ENCODE measurements around the gene SELENOF.

The SELENOF gene

DNA sequence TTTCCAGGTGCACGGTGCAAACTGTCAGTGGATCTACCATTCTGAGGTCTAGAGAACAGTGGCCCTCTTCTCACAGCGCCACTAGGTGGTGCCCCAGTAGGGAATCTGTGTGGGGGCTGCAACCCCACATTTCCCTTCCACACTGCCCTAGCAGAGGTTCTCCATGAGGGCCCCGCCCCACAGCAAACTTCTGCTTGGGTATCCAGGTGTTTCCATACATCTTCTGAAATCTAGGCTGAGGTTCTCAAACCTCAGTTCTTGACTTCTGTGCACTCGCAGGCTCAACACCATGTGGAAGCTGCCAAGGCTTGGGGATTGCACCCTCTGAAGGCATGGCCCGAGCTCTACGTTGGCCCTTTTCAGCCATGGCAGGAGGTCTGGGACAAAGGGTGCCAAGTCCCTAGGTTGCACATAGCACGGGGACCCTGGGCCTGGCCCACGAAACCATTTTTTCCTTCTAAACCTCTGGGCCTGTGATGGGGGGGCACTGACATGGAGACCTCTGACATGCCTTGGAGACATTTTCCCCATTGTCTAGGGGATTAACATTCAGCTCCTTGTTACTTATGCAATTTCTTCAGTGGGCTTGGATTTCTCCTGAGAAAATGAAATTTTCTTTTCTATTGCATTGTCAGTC is 10.5 kb upstream of the SELENOF start:
- TF ChIP-seq, protein P1, sequence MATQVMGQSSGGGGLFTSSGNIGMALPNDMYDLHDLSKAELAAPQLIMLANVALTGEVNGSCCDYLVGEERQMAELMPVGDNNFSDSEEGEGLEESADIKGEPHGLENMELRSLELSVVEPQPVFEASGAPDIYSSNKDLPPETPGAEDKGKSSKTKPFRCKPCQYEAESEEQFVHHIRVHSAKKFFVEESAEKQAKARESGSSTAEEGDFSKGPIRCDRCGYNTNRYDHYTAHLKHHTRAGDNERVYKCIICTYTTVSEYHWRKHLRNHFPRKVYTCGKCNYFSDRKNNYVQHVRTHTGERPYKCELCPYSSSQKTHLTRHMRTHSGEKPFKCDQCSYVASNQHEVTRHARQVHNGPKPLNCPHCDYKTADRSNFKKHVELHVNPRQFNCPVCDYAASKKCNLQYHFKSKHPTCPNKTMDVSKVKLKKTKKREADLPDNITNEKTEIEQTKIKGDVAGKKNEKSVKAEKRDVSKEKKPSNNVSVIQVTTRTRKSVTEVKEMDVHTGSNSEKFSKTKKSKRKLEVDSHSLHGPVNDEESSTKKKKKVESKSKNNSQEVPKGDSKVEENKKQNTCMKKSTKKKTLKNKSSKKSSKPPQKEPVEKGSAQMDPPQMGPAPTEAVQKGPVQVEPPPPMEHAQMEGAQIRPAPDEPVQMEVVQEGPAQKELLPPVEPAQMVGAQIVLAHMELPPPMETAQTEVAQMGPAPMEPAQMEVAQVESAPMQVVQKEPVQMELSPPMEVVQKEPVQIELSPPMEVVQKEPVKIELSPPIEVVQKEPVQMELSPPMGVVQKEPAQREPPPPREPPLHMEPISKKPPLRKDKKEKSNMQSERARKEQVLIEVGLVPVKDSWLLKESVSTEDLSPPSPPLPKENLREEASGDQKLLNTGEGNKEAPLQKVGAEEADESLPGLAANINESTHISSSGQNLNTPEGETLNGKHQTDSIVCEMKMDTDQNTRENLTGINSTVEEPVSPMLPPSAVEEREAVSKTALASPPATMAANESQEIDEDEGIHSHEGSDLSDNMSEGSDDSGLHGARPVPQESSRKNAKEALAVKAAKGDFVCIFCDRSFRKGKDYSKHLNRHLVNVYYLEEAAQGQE (IDR thresholded peaks at IDR 0.05; ENCODE audit: insufficient replicate concordance, low read depth), result no peak
- TF ChIP-seq, protein P2, sequence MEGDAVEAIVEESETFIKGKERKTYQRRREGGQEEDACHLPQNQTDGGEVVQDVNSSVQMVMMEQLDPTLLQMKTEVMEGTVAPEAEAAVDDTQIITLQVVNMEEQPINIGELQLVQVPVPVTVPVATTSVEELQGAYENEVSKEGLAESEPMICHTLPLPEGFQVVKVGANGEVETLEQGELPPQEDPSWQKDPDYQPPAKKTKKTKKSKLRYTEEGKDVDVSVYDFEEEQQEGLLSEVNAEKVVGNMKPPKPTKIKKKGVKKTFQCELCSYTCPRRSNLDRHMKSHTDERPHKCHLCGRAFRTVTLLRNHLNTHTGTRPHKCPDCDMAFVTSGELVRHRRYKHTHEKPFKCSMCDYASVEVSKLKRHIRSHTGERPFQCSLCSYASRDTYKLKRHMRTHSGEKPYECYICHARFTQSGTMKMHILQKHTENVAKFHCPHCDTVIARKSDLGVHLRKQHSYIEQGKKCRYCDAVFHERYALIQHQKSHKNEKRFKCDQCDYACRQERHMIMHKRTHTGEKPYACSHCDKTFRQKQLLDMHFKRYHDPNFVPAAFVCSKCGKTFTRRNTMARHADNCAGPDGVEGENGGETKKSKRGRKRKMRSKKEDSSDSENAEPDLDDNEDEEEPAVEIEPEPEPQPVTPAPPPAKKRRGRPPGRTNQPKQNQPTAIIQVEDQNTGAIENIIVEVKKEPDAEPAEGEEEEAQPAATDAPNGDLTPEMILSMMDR (IDR thresholded peaks at IDR 0.05; ENCODE audit: insufficient read depth, low read length), result no peak
- TF ChIP-seq SPI1 (IDR thresholded peaks at IDR 0.05; ENCODE audit: borderline replicate concordance, low read depth) (no peak), GABPA (IDR thresholded peaks at IDR 0.05; ENCODE audit: low read depth) (no peak), POLR2AphosphoS5 (IDR thresholded peaks at IDR 0.05; ENCODE audit: low read depth) (no peak)
- Histone ChIP-seq H3K27ac (replicated peaks) (no peak overlapping the region), H3K4me3 (replicated peaks; ENCODE audit: insufficient read depth, low read length) (no peak overlapping the region), H3K27me3 (ENCODE audit: insufficient read depth, poor library complexity, severe bottlenecking) (no peaks in the 10 kb centered on the region)
- DNase-seq (ENCODE audit: low read depth in 1 of 2, low spot score in 1 of 2), result no peak

DNA sequence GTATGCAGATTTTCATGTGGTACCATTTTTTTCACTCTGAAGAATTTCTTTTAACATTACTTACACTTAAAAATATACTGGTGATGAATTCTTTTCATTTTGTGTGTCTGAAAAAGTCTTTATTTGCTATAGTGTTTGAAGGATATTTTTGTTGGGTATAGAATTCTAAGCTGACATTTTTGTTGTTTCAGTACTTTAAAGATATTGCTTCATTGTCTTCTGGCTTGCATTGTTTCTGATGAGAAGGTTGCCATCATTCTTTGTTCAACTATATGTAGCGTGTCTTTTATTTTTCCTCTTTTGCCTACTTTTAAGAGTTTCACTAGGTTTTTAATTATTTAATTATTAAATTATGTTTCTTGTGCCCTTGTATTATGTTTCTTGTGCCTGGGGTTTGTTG is 8.5 kb upstream of the SELENOF start:
- Histone ChIP-seq H3K4me3 (replicated peaks; ENCODE audit: insufficient read depth, low read length) (no peak overlapping the region), H3K27me3 (ENCODE audit: insufficient read depth, poor library complexity, severe bottlenecking) (no peaks in the 10 kb centered on the region), H3K27ac (replicated peaks) (no peak overlapping the region)
- TF ChIP-seq, protein P1 (IDR thresholded peaks at IDR 0.05; ENCODE audit: insufficient replicate concordance, low read depth), result no peak
- TF ChIP-seq SPI1 (IDR thresholded peaks at IDR 0.05; ENCODE audit: borderline replicate concordance, low read depth) (no peak), GABPA (IDR thresholded peaks at IDR 0.05; ENCODE audit: low read depth) (no peak), POLR2AphosphoS5 (IDR thresholded peaks at IDR 0.05; ENCODE audit: low read depth) (no peak)
- TF ChIP-seq, protein P2 (IDR thresholded peaks at IDR 0.05; ENCODE audit: insufficient read depth, low read length), result no peak
- no peak for DNase-seq (ENCODE audit: low read depth in 1 of 2, low spot score in 1 of 2)

DNA sequence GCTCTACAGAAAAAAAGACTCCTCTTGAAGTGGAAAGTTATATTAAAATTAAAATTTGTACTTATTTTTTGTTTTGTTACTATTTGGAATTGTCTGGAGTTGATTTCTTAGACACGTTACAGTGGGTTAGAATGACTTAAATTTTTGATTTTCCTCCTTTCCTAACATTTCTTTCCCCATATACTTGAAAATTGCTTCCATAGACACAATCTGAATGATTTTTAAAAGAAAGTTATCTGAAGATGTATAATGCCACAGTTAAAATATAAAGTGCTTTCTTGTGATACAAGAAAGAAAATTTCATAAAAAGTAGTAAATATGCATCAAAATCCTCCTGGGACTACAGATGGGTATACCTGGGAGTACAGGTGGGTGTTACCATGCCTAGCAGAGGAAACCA is 2.8 kb upstream of the SELENOF start:
- Histone ChIP-seq H3K27me3 (ENCODE audit: insufficient read depth, poor library complexity, severe bottlenecking) (no peaks in the 10 kb centered on the region), H3K27ac (replicated peaks) (no peak overlapping the region), H3K4me3 (replicated peaks; ENCODE audit: insufficient read depth, low read length) (no peak overlapping the region)
- TF ChIP-seq POLR2AphosphoS5 (IDR thresholded peaks at IDR 0.05; ENCODE audit: low read depth) (no peak), GABPA (IDR thresholded peaks at IDR 0.05; ENCODE audit: low read depth) (no peak), SPI1 (IDR thresholded peaks at IDR 0.05; ENCODE audit: borderline replicate concordance, low read depth) (no peak)
- TF ChIP-seq, protein P2 (IDR thresholded peaks at IDR 0.05; ENCODE audit: insufficient read depth, low read length), result no peak
- TF ChIP-seq, protein P1 (IDR thresholded peaks at IDR 0.05; ENCODE audit: insufficient replicate concordance, low read depth), result no peak
- DNase-seq (ENCODE audit: low read depth in 1 of 2, low spot score in 1 of 2), result no peak

Measured in HL-60 (cell line).